Caki2 (cell line): ENCODE results near the gene UBTF. TPM values are rescaled to one million over a fixed set of nuclear protein-coding genes. Genes with fewer than 3 reads are reported as not detected.

Experiments used
- DNase-seq: peaks from one replicate; pipeline ENCODE4 v3.0.0-alpha.2; 2015; ENCODE audit warnings: low read depth
- in situ Hi-C: cut with HindIII; loops from 2 replicates; pipeline ENCODE4 v1.10.0; 2016; ENCODE audit warnings: low sequenced_read_pairs, low pct_unique_long_range_greater_than_20kb, mixed read lengths
- total RNA-seq: library from RNA; depleted of rRNA; stranded (reverse); fragments of >200 nt; shearing (Covaris generic); gene quantifications from 2 replicates; pipeline ENCODE4 v1.2.3, GENCODE V29; 2014; ENCODE audit warnings: low replicate concordance

The UBTF gene
- total RNA-seq, 1 experiment from 2014 or later: 68.7 TPM

- in situ Hi-C loops: no loop called here
- peak; percentile 99 for DNase-seq
Measured at GRCh38 chr17:44186307-44187130, 33.0 kb downstream of the UBTF start, which contains the start of gene TMUB2. TSS of gene TMUB2 (plus strand) at chr17:44186972. CDS start at chr17:44187709, 737 bp downstream.

GRCh38 chr17:44184212-44184810 lies 35.2 kb downstream of the UBTF start:
- in situ Hi-C loops: no loop called here
- DNase-seq: no peak

- in situ Hi-C loops: no loop called here
- DNase-seq: no peak
Measured at GRCh38 chr17:44183024-44183423, 36.5 kb downstream of the UBTF start.

GRCh38 chr17:44178133-44178532 lies 41.3 kb downstream of the UBTF start:
- in situ Hi-C loops: no loop called here

GRCh38 chr17:44177640-44178039 lies 41.8 kb downstream of the UBTF start:
- no peak for DNase-seq
- in situ Hi-C loops: no loop called here

More at GRCh38 chr17:44178133-44178532, 41.3 kb downstream of the UBTF start:
- no peak for DNase-seq

- in situ Hi-C loops: no loop called here
- no peak for DNase-seq
Measured at GRCh38 chr17:44176671-44177501, 42.6 kb downstream of the UBTF start.

- no peak for DNase-seq
- in situ Hi-C loops: no loop called here
Measured at GRCh38 chr17:44176257-44176656, 43.2 kb downstream of the UBTF start.

- DNase-seq: no peak
- in situ Hi-C loops: no loop called here
Measured at GRCh38 chr17:44174427-44174826, 45.0 kb downstream of the UBTF start.

GRCh38 chr17:44171931-44172455 lies 47.5 kb downstream of the UBTF start:
- in situ Hi-C loops: no loop called here
- DNase-seq: no peak

- no peak for DNase-seq
- in situ Hi-C loops: no loop called here
Measured at GRCh38 chr17:44170499-44171201, 48.8 kb downstream of the UBTF start, which contains the start of gene ASB16. TSS of gene ASB16 (plus strand) at chr17:44170704. CDS start at chr17:44170790, 86 bp downstream.

GRCh38 chr17:44170135-44170498 lies 49.4 kb downstream of the UBTF start:
- DNase-seq: no peak
- in situ Hi-C loops: no loop called here

- in situ Hi-C loops: no loop called here
- DNase-seq: no peak
Measured at GRCh38 chr17:44167181-44167861, 52.2 kb downstream of the UBTF start.

- no peak for DNase-seq
- in situ Hi-C loops: no loop called here
Measured at GRCh38 chr17:44164476-44164875, 55.0 kb downstream of the UBTF start.

GRCh38 chr17:44159519-44160210 lies 59.8 kb downstream of the UBTF start:
- in situ Hi-C loops: no loop called here
- peak; percentile 24 for DNase-seq

- DNase-seq: no peak
- in situ Hi-C loops: no loop called here
Measured at GRCh38 chr17:44155488-44155887, 64.0 kb downstream of the UBTF start.
